GM12873 (cell line): ENCODE results near the gene YJEFN3.

ENCODE experiments used
- TF ChIP-seq, protein P1 (sequence below): IDR thresholded peaks from 2 replicates; pipeline ENCODE4 v1.5.1; 2012; ENCODE audit warnings: low read depth, mild to moderate bottlenecking, moderate library complexity, low read length, control low read depth; ENCODE audit not compliant: insufficient read depth; ENCODE audit errors: missing control alignments

The YJEFN3 gene

GRCh38 chr19:19580418-19580817, 51.7 kb downstream of the YJEFN3 start:
- TF ChIP-seq, protein P1, sequence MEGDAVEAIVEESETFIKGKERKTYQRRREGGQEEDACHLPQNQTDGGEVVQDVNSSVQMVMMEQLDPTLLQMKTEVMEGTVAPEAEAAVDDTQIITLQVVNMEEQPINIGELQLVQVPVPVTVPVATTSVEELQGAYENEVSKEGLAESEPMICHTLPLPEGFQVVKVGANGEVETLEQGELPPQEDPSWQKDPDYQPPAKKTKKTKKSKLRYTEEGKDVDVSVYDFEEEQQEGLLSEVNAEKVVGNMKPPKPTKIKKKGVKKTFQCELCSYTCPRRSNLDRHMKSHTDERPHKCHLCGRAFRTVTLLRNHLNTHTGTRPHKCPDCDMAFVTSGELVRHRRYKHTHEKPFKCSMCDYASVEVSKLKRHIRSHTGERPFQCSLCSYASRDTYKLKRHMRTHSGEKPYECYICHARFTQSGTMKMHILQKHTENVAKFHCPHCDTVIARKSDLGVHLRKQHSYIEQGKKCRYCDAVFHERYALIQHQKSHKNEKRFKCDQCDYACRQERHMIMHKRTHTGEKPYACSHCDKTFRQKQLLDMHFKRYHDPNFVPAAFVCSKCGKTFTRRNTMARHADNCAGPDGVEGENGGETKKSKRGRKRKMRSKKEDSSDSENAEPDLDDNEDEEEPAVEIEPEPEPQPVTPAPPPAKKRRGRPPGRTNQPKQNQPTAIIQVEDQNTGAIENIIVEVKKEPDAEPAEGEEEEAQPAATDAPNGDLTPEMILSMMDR, result no peak

GRCh38 chr19:19581391-19581790, 52.7 kb downstream of the YJEFN3 start:
- TF ChIP-seq, protein P1, result no peak

- TF ChIP-seq, protein P1, result no peak
These were observed 53.8 kb downstream of the YJEFN3 start for GRCh38 chr19:19582471-19582870.

- TF ChIP-seq, protein P1, result no peak
These were observed 55.6 kb downstream of the YJEFN3 start for GRCh38 chr19:19584356-19584755.
